GM12878 (cell line): ENCODE results near the gene KCNJ18. TPM values are rescaled to one million over a fixed set of nuclear protein-coding genes. Genes with fewer than 3 reads are reported as not detected.
"Not testable (repeated sequence)": the region's sequence is repeated elsewhere in the genome, so short reads cannot be mapped to it uniquely, and the experiment has no call there.

Source experiments
- ATAC-seq: fragments of 200-7000 bp; cut with Tn5 transposase; 3 replicates; pipeline ENCODE4 v1.9.1; 2020; ENCODE audit warnings: mild to moderate bottlenecking, moderate library complexity
- BruUV-seq: library from RNA; stranded (reverse); fragments of 400-500 nt; replicated peaks from 2 replicates; lab custom pipeline; 2021; lab: Mats Ljungman, UMichigan
- CTCF ChIA-PET: fragments of 300-600 bp; sonication (Branson Sonifier 250); formaldehyde crosslinking; extraction: SDS; loops from one replicate; lab custom pipeline; 2021; ENCODE audit warnings: inconsistent platforms; lab: Yijun Ruan, JAX
- POLR2A ChIA-PET: fragments of 350-600 bp; formaldehyde crosslinking; extraction: SDS; loops from one replicate; lab custom pipeline; 2021; ENCODE audit warnings: inconsistent platforms; lab: Charles Lee
- RAD21 ChIA-PET: fragments of 300-600 bp; sonication (Branson Sonifier 250); formaldehyde crosslinking; loops from one replicate; lab custom pipeline; 2023; ENCODE audit warnings: antibody characterized with exemption; ENCODE audit not compliant: unreplicated experiment; lab: Charles Lee
- SMC1A ChIA-PET: fragments of 300-600 bp; sonication (Branson Sonifier 250); formaldehyde crosslinking; loops from one replicate; lab custom pipeline; 2023; ENCODE audit not compliant: unreplicated experiment, uncharacterized antibody; lab: Charles Lee
- DNase-seq: peaks from one replicate; pipeline ENCODE4 v3.0.0-alpha.2; 2011; ENCODE audit warnings: low read depth, low spot score
- FAIRE-seq: peaks from 3 replicates; lab custom pipeline; 2011; peaks lifted over from hg19 to GRCh38; lab: Jason Lieb, UNC
- H2AFZ ChIP-seq: 2 replicates; pipeline ENCODE4 v1.6.0; 2011; ENCODE audit warnings: low read depth, low read length, control low read depth; ENCODE audit not compliant: control insufficient read depth
- H3K27ac ChIP-seq: 2 replicates; pipeline ENCODE4 v1.5.1; 2011; ENCODE audit warnings: control low read depth; ENCODE audit not compliant: control insufficient read depth, insufficient read depth
- H3K27me3 ChIP-seq, 2 experiments: replicated peaks in 1 of 2; 2 replicates each; pipeline versions ENCODE4 v1.6.0 to v1.6.1; 2011; ENCODE audit warnings: low read length in 1 of 2; ENCODE audit not compliant: control insufficient read depth in 2 of 2, insufficient read depth in 2 of 2
- H3K36me3 ChIP-seq, 2 experiments: 2 replicates each; pipeline ENCODE4 v1.5.1; 2011; ENCODE audit warnings: low read length in 1 of 2; ENCODE audit not compliant: control insufficient read depth in 2 of 2, insufficient read depth in 2 of 2
- H3K4me1 ChIP-seq: 2 replicates; pipeline ENCODE4 v1.6.1; 2011; ENCODE audit warnings: mild to moderate bottlenecking, low read length, moderate library complexity, mixed read lengths; ENCODE audit not compliant: control insufficient read depth, insufficient read depth
- H3K4me2 ChIP-seq: 2 replicates; pipeline ENCODE4 v1.6.0; 2011; ENCODE audit warnings: control low read depth; ENCODE audit not compliant: control insufficient read depth, insufficient read depth
- H3K4me3 ChIP-seq: fragments of 200-600 bp; sonication (generic); 2 replicates; pipeline ENCODE4 v1.5.1; 2016
- H3K79me2 ChIP-seq: 2 replicates; pipeline ENCODE4 v1.6.0; 2011; ENCODE audit warnings: low read length; ENCODE audit not compliant: control insufficient read depth, insufficient read depth
- H3K9ac ChIP-seq: 2 replicates; pipeline ENCODE4 v1.8.0; 2011; ENCODE audit warnings: low read length, control low read depth, mixed read lengths; ENCODE audit not compliant: control insufficient read depth, insufficient read depth
- H3K9me3 ChIP-seq: replicated peaks from 3 replicates; pipeline ENCODE4 v1.5.1; 2011; ENCODE audit warnings: mild to moderate bottlenecking, low read length; ENCODE audit not compliant: control insufficient read depth, insufficient read depth
- H4K20me1 ChIP-seq: 2 replicates; pipeline ENCODE4 v1.6.0; 2011; ENCODE audit not compliant: control insufficient read depth, insufficient read depth
- ATF3 ChIP-seq: IDR thresholded peaks from 2 replicates; pipeline ENCODE4 v1.6.1; 2011; ENCODE audit warnings: low read depth, mild to moderate bottlenecking, low read length, moderate library complexity, borderline replicate concordance; ENCODE audit errors: extremely low read depth
- BACH1 ChIP-seq: fragments of 450-650 bp; IDR thresholded peaks from 2 replicates; pipeline ENCODE4 v1.6.1; 2017; ENCODE audit warnings: mild to moderate bottlenecking, borderline replicate concordance
- CHD4 ChIP-seq: fragments of 200-600 bp; sonication (generic); IDR thresholded peaks from 2 replicates; pipeline ENCODE4 v1.6.1; 2016; ENCODE audit warnings: mild to moderate bottlenecking
- DPF2 ChIP-seq: fragments of 450-650 bp; IDR thresholded peaks from 2 replicates; pipeline ENCODE4 v1.6.1; 2017; ENCODE audit warnings: mild to moderate bottlenecking
- ELK1 ChIP-seq: IDR thresholded peaks from 2 replicates; pipeline ENCODE4 v1.6.1; 2012; ENCODE audit warnings: low read depth, low read length, improper control_type of control experiment
- JUND ChIP-seq: IDR thresholded peaks from 2 replicates; pipeline ENCODE4 v1.6.1; 2012; ENCODE audit warnings: low read depth, mild to moderate bottlenecking, low read length, improper control_type of control experiment, moderate library complexity
- KAT2A ChIP-seq: conservative IDR thresholded peaks from 2 replicates; pipeline ENCODE4 v1.6.1; 2011; ENCODE audit warnings: low read depth, low read length; ENCODE audit not compliant: control insufficient read depth
- SPI1 ChIP-seq: IDR thresholded peaks from 2 replicates; pipeline ENCODE4 v1.6.1; 2011; ENCODE audit warnings: low read depth, mild to moderate bottlenecking, low read length, moderate library complexity, borderline replicate concordance; ENCODE audit not compliant: insufficient read depth
- ZNF207 ChIP-seq: fragments of 450-650 bp; IDR thresholded peaks from 2 replicates; pipeline ENCODE4 v1.6.1; 2014; ENCODE audit warnings: antibody characterized with exemption, mild to moderate bottlenecking, borderline replicate concordance
- WGBS: methylation state at CpG from one replicate; pipeline ENCODE4 v1.1.6; 2016; ENCODE audit warnings: low lambda C conversion rate; ENCODE audit not compliant: insufficient replicate concordance, insufficient coverage; ENCODE audit errors: missing lambda C conversion rate; 5-methylcytosine and 5-hydroxymethylcytosine counted together
- in situ Hi-C: fragments of 300-500 bp; cut with MboI; formaldehyde crosslinking; loops from 9 replicates; pipeline ENCODE4 v1.14.3; 2018; ENCODE audit warnings: mixed read lengths
- intact Hi-C: fragments of 100-400 bp; cut with micrococcal nuclease; formaldehyde crosslinking; loops from one replicate; pipeline ENCODE4 v1.14.2; 2022; ENCODE audit not compliant: unreplicated experiment
- polyA plus RNA-seq, 11 experiments: library from polyadenylated mRNA; depleted of rRNA in 4 of 11; unstranded in 6 of 11; stranded (reverse) in 5 of 11; fragments of >200 nt; fragmentation: Nextera tagmentation in 4 of 11; fragmentation: Illumina TruSeq in 1 of 11; extraction: Ambion mirVana in 4 of 11; extraction: Trizol in 1 of 11; gene quantifications; 1 replicate in 1 of 11; 2 replicates in 10 of 11; pipeline versions ENCODE4 v1.2.1 to v1.2.3, GENCODE V29; 2011 to 2016; ENCODE audit warnings: inconsistent platforms in 2 of 11, missing spikeins in 2 of 11, low read depth in 1 of 11
- total RNA-seq, 4 experiments: library from RNA; depleted of rRNA in 3 of 4; stranded (reverse); fragments of >200 nt in 3 of 4; fragmentation: Illumina TruSeq in 1 of 4; extraction: Trizol in 1 of 4; gene quantifications; 2 replicates each; pipeline versions ENCODE4 v1.2.1 to v1.2.3, GENCODE V29; 2013 to 2021

The KCNJ18 gene
- total and polyA plus RNA-seq, 10 of the 15 experiments (the other 5 are each of a cell fraction or from before 2014, with no cell fraction given): not detected

- H3K27me3 ChIP-seq, H2AFZ ChIP-seq, H3K9me3 ChIP-seq, H3K4me2 ChIP-seq, H3K79me2 ChIP-seq, intact Hi-C loops, DNase-seq, H4K20me1 ChIP-seq, RAD21 ChIA-PET, H3K27ac ChIP-seq, H3K4me1 ChIP-seq, BruUV-seq, FAIRE-seq, POLR2A ChIA-PET, H3K36me3 ChIP-seq, ATAC-seq, H3K9ac ChIP-seq, CTCF ChIA-PET, H3K4me3 ChIP-seq, SMC1A ChIA-PET: not testable (repeated sequence)
- 53% methylated on average over 31 of the region's 31 CpGs for WGBS
- in situ Hi-C loops: loop anchor here (25.0 kb wide), 6 partner anchors 89 to 914 kb away; no protein-coding TSS in a partner anchor
Observed at GRCh38 chr17:21673451-21674241, 18.7 kb upstream of the KCNJ18 start.

- FAIRE-seq: no peak
- ChIA-PET RAD21 (no interaction called here), SMC1A (no interaction called here), POLR2A (no interaction called here), CTCF (no interaction called here)
- H3K4me1 ChIP-seq: no peaks in the 10 kb centered on the region
- H2AFZ ChIP-seq: no peak overlapping the region
- H3K27me3 ChIP-seq: no peaks in the 10 kb centered on the region
- no peaks in the 10 kb centered on the region for H3K36me3 ChIP-seq
- no peaks in the 10 kb centered on the region for H4K20me1 ChIP-seq
- DNase-seq: no peak
- intact Hi-C loops: no loop called here
- H3K4me3 ChIP-seq: no peak overlapping the region
- H3K4me2 ChIP-seq: no peak overlapping the region
- H3K79me2 ChIP-seq: no peaks in the 10 kb centered on the region
- TF ChIP-seq SPI1 (no peak), DPF2 (no peak), ATF3 (no peak), BACH1 (no peak), JUND (no peak), CHD4 (no peak), ZNF207 (no peak), KAT2A (no peak), ELK1 (no peak)
- no TSS peak for BruUV-seq
- no peak overlapping the region for H3K27ac ChIP-seq
- 79% methylated on average over 43 of the region's 43 CpGs for WGBS
- no peak for ATAC-seq
- no peaks in the 10 kb centered on the region; the same call in 2 of the 3 replicates for H3K9me3 ChIP-seq
- in situ Hi-C loops: loop anchor here (25.0 kb wide), 6 partner anchors 88 to 913 kb away; no protein-coding TSS in a partner anchor
- H3K9ac ChIP-seq: no peak overlapping the region
Observed at GRCh38 chr17:21674242-21674731, 18.0 kb upstream of the KCNJ18 start.
